Measurements from ENCODE around the gene RPS29.
"Not testable (repeated sequence)": the region's sequence is repeated elsewhere in the genome, so short reads cannot be mapped to it uniquely, and the experiment has no call there.

Gene RPS29

DNA sequence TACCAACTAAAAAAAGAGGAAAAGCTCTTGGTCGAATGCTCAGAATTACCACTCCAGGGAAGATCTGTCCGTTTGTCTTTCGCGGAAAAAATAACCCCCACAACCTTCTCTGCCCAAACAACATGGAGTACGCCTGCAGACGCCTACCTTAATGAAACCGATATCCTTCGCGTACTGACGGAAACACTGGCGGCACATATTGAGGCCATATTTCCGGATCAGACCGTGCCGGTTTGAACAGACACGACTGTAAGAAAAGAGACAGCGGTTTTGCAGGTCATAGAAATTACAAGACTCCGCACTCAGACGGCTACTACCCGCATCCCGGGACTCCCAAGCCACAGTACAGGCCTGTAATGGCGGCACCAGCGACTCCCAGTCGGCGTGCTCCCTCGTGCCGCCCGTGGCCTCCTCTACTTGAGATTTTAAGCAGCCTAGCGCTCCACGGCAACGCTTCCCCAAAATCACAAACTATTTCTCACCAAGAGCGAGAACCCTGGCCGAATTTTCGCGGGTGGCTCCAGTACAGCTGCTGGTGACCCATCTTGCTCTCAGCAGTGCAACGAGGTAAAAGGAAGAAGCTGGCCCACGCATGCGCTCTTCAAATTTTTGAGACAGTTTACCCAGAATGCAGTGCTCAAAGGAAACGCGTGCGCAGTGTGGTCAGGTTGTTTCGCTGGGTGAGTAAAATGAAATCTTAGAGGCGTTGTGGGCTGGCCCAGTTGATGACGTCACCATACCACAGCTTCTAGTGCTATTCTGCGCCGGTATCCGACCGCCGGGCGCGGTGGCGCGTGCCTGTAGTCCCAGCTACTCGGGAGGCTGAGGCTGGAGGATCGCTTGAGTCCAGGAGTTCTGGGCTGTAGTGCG is at the start of gene RPS29:
TSS of gene RPS29 (minus strand) at position 578 of the 870 bp plus-strand sequence. CDS start at position 544, 34 bp downstream.
- peak; percentile 97 for DNase-seq (ENCODE audit: low read depth)

DNA sequence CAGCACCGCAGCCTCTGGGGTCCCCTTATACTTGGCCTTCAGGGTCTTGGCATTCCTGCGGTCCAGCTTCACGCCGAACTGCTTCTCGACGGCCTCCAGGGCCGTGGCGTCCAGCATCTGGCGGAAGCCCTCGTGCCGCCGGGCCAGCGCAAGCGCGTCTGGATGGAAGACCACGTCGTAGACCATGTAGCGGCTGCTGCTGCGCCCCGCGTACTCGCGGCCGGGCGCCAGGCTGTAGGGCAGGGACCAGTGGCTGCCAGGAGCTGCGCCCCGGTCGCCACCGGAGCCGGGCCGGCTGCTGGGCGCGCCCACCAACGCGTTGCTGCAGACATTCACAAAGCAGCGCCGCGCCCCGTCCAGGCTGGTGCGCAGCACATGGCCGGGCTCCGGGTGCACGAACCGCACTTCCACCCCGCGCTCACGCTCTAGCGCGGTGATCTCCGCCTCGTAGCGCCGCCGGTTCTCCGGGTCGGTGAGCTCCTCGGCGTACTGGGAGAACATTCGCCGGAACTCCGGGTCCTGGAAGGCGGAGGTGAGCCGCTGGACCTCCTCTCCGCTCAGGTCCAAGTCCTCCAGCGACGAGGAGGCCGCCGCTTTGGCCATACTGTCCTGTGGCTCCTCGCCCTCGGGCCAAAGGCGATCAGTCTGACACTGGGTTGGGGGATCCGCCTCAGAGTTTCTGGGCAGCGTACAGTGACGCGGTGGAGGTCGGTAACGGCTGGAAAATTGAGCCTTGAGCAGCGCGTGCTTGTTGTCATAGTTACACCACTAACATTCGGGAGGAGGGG is 48.6 kb upstream of the RPS29 start, which contains the start of gene DNAAF2:
TSS of gene DNAAF2 (minus strand) at position 698 of the 788 bp plus-strand sequence. CDS start at position 603, 95 bp downstream.
- peak; percentile 21 for DNase-seq (ENCODE audit: low read depth)

DNA sequence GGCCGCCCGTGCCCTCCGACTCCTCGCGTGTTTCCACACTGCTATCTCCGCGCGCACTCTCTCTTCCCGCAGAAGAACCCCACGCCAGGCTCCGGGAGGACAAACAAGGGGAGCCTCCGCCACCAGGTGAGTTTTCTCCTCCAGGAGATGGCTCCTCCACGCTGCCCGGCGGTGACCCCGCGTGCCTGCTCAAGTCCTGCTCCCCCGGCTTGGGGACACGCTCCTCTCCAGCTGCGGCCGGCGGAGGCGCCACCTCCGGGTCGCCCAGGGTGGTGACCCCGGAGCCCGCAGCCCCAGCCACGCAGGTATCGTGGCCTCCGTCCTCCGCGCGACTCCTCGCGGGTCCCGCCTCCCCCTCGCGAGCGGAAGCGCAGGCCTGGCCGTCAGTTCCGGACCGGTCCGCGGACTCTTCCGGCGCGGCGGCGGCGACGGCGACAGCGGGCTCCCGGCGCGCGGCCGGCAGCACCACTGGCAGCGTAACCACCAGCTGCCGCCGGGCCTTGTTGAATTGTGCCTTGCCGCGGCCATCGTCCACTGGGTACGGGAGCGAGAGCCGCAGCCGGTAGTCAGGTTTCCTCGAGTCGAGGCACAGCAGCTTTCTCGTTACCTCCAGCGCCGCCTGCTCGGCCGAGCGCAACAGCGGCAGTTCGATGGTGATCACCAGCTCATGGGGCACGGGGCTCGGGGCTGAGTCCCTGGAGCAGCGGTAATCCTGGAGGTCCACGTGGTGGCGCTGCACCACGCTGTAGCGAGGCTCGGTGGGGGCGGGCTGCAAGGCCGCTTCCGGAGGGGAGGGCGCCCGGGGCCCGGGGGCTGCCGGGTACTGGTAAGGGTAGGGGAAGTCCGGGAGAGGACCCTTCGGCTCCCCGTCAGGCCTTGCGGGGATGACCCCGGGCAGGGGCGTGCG is 47.7 kb upstream of the RPS29 start:
- peak; percentile 87 for DNase-seq (ENCODE audit: low read depth)

DNA sequence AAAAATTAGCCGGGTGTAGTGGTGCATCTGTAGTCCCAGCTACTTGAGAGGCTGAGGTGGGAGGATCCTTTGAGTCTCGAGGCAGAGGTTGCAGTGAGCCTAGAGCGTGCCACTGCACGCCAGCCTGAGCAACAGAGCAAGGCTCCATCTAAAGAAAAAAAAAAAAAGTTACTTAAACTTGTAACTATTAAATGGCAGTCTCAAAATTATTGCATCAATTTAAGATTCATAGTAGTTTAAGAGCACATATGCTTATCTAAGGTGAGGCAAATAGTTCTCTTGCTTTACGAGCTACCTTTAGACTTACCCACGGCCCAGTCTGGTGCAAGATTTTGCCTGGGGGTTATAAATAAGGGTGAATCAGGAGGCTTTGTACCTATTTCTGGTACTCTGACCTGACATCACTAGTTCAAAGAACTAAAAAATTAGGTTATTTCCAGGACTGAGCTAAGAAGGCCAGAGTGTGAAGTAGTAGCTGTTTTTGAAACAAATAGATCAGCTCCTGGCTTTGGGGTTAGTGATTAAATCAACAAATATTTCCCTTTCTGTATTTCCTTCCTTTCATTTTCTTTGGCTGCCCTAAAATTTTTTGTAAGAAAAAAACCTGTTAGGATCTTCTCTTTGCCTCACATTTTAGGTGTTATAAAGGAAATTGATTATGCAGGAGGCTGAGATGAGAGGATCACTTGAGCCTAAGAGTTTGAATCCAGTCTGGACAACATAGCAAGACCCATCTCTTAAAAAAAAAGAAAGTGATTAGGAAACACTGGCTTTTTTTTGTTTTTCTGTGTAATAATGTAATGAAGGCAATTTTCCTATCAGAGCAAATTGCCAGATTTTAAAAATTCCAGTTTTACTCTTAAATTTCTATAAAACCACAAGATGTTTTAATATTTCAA is 38.0 kb upstream of the RPS29 start:
- no peak for DNase-seq (ENCODE audit: low read depth)

DNA sequence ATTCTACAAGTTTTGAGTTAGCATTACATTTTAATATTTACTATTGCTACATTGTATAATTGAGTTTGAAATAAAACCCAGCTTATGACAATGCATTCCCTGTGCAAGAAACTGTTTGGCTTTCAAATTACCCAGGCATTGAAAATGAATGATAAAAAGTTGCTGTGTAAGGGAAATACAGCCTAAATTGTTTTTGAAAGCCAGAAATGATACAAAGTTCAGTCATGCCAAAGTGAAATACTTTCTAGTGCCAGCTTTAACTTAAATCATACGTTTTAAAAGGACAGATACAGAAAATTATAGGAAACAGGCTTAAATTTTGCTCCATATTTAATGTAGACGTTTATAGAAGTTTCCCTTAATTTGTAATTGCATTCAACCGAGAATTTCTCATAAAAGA is 37.2 kb upstream of the RPS29 start:
- DNase-seq (ENCODE audit: low read depth) = no peak

DNA sequence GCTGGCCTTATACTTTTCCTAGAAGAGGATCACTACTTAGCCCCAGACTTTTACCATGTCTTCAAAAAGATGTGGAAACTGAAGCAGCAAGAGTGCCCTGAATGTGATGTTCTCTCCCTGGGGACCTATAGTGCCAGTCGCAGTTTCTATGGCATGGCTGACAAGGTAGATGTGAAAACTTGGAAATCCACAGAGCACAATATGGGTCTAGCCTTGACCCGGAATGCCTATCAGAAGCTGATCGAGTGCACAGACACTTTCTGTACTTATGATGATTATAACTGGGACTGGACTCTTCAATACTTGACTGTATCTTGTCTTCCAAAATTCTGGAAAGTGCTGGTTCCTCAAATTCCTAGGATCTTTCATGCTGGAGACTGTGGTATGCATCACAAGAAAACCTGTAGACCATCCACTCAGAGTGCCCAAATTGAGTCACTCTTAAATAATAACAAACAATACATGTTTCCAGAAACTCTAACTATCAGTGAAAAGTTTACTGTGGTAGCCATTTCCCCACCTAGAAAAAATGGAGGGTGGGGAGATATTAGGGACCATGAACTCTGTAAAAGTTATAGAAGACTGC is 35.9 kb upstream of the RPS29 start:
- no peak for DNase-seq (ENCODE audit: low read depth)

DNA sequence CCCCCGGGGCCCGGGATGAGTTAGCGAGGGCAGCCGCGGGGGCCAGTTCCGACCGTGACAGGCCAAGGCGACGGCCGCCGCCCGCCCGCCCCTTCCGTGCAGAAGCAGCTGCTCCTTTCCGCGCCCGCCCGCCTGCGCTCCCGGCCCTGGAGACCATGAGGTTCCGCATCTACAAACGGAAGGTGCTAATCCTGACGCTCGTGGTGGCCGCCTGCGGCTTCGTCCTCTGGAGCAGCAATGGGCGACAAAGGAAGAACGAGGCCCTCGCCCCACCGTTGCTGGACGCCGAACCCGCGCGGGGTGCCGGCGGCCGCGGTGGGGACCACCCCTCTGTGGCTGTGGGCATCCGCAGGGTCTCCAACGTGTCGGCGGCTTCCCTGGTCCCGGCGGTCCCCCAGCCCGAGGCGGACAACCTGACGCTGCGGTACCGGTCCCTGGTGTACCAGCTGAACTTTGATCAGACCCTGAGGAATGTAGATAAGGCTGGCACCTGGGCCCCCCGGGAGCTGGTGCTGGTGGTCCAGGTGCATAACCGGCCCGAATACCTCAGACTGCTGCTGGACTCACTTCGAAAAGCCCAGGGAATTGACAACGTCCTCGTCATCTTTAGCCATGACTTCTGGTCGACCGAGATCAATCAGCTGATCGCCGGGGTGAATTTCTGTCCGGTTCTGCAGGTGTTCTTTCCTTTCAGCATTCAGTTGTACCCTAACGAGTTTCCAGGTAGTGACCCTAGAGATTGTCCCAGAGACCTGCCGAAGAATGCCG is 35.1 kb upstream of the RPS29 start:
- DNase-seq (ENCODE audit: low read depth) = peak; percentile 41

DNA sequence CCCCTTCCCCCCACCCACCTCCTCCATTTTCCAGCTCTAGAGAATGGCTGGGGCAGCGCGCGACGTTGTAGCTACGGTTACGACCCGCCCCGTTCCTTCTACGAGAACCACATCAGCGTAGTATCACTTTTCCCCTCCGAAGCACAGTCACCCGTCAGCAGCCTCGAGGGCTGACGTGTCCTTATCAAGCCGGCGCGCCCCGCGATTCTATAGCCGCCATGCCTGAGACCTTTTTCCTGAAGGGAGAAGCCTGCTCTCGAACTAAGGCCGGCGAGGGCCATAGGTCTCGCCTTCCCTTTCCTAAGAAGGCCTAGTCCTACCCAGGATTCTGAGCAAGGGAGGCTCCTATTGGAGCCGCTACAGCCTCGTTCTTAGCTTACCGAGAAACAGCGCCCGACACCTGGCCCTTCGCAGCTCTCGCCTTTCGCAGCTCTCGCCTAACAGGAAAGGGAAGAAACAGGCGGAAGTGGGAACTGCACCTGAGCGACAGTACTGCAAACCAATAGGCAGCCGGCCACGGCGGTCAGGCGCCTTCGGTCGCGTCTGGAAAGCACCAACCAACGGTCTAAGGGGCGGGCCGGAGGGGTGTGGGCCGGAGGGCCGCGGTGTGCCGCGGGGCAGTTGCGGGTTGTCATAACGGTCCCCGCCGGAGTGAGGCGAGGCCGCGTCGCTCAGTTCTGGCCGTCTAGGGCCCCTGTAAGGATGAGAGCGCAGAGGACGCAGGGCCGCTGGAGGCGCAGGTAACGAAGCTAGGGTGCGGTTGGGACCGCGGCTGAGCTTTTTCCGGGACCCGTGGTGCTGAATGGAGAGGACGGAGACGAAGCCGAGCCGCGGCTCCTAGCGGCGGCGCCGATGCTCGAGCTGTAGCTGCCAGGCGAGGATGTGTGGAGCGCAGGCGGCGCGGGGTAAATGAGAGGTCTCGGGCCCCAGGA is 34.3 kb upstream of the RPS29 start, which contains the start of the genes MGAT2 and RPL36AL:
TSS of gene MGAT2 (plus strand) at position 618 of the 932 bp plus-strand sequence. CDS start 470 bp downstream, outside the sequence.
TSS of gene RPL36AL (minus strand) at position 445 of the 932 bp plus-strand sequence. CDS start 1,522 bp downstream, outside the sequence.
- DNase-seq (ENCODE audit: low read depth) = peak; percentile 85

DNA sequence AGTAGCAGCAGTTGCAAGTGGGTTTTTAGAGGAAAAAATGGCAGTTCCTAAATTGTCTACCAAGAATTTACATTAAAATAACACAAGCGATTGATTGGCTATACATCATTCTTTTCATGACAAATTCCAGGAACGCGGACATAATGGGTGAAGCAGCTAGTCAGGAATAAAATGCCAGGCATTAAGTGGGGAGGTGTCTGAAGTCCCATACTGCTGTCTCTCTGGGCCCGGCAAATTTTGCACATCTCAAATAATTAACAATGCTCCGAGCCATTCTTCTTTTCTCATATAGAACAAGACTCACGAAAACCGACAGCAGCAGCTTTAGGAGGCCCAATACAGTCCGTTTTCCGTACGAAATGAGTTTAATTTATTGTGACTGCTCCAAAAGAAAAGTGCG is 33.5 kb upstream of the RPS29 start:
- no peak for DNase-seq (ENCODE audit: low read depth)

DNA sequence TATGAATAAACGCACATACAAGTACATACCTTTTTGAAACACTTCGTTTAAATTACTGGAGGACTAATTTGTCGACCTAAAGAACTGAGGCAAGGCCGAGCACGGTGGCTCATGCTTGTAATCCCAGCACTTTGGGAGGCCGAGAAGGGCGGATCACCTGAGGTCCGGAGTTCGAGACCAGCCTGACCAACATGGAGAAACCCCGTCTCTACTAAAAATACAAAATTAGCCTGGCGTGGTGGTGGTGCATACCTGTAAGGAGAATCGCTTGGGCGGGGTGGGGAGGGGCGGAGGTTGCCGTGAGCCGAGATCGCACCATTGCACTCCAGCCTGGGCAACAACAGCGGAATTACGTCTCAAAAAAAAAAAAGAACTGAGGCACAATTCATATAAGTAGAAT is 33.1 kb upstream of the RPS29 start:
- not testable (repeated sequence) for DNase-seq (ENCODE audit: low read depth)

DNA sequence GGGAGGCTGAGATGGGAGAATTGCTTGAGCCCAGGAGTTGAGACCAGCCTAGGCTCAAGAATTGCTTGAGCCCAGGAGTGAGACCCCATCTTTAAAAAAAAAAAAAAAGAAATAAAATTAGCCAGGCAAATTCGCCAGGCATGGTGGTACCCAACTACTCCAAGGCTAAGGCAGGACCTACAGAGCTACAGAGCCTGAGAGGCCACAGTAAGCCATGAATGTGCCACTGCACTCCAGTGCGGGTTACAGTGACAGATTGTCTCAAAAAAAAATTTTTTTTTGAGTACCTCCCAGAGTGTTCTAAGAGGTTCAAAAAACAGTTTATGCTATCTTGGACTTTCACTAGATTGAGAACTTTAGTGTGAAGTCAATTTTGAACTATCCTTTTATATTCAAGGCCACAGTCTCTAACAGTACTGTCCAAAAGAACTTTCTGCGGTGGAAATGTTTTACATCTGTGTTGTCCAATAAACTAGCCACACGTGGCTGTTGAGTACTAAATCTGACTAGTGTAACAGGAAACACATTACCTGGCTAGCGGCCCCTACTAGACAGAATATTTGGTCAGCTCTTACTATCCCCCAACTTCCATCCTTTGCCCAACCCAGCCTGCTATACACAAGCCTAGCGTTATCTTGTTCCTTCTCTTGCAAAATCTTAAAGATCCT is 31.8 kb upstream of the RPS29 start:
- no peak for DNase-seq (ENCODE audit: low read depth)

DNA sequence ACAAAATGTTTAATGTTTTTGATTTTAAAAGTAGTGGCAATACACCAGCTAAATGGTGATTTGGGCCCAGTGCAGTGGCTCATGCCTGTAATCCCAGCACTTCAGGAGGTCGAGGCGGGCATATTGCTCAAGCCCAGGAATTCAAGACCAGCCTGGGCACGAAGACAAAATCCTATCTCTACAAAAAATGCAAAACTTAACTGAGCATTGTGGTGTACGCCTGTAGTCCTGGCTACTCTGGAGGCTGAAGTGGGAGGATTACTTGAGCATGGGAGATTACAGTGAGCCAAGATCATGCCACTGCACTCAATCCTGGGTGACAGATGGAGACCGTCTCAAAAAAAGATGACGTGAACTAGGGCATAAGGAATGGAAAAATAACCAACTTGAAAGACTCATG is 29.6 kb upstream of the RPS29 start:
- no peak for DNase-seq (ENCODE audit: low read depth)

DNA sequence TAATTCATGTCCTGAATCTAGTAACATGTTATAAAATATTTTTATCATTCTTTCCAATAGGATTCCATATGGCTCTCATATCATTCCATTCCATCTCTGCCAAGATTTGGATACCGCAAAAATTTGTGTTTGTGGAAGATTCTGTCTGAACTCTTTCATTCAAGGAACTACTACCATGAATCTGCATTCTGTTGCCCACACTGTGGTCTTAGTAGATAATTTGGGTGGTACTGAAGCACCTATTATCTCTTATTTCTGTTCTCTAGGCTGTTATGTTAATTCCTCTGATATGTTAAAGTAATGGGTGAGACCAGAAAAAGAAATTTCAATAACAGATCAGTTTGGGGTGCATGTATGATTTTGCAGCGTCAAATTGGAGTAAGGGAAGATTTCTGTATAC is 28.0 kb upstream of the RPS29 start:
- DNase-seq (ENCODE audit: low read depth) = no peak

DNA sequence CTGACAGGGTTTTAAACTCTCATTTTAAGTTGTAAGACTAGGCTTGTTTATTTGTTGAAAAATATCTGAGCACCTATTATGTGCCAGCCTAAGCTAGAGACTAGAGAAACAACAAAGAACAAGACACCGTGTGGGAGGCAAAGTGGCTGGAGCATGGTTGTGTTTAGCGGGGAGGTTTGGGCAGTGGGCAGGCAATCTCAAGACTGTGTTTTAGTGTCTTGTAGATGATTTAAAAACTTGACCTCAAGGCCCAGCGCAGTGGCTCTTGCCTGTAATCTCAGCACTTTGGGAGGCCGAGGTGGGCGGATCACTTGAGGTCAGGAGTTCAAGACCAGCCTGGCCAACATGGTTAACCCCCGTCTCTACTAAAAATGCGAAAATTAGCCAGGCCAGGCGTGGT is 26.5 kb upstream of the RPS29 start:
- no peak for DNase-seq (ENCODE audit: low read depth)

DNA sequence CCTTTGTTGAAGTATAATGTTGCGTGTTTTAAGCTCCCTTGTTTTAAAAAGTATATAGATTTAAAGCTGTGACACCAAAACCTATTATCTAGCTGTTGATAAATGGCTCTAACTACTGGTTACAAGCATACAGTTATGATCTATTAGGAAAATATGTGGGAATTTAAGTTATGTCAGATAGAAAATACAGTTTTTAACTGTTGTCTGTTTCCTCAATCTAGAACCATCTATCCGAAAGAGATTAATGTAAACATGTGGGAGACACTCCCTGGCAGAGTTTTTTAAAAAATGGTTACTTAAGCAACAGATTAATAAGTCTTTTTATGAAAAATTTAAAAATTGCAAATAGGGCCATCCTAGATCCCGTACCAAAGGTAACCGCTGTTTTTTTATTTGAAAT is 26.1 kb upstream of the RPS29 start:
- DNase-seq (ENCODE audit: low read depth) = no peak

DNA sequence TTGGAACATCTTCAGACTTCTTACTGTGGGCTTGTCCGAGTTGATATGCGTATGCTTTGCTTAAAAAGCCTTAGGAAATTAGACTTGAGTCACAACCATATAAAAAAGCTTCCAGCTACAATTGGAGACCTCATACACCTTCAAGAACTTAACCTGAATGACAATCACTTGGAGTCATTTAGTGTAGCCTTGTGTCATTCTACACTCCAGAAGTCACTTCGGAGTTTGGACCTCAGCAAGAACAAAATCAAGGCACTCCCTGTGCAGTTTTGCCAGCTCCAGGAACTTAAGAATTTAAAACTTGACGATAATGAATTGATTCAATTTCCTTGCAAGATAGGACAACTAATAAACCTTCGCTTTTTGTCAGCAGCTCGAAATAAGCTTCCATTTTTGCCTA is 21.4 kb upstream of the RPS29 start:
- no peak for DNase-seq (ENCODE audit: low read depth)

DNA sequence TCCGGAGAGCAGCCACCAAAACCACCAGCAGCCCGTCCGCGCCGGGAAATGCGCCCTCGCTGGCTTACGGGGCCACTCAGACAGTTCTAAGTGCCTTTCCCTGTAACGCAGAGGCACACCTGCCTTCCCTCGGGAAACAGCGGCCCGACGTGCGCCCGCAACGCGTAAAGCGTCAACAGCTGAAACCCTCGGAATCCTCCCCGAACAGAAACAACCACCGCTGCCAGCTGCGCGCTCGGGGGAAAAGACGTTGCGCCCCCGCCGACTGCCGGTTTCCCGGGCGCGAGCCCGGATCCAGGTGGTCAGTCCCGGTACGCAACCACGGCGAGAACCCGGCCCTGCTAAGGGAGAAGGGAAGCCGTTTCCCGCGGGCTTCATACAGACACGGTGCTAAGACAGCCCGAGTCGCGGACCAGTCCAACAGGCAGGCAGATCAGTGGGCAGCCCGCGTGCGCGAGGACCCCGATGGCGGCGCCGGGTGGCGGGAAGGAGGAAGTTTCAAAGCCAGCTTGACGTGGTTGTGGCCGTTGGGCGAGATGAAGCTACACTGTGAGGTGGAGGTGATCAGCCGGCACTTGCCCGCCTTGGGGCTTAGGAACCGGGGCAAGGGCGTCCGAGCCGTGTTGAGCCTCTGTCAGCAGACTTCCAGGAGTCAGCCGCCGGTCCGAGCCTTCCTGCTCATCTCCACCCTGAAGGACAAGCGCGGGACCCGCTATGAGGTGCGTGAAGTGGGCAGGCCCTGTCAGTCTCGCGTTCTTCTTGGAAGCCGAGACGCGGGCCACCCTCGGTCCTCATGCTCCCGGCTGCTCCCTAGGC is 12.5 kb upstream of the RPS29 start, which contains the start of gene LRR1:
TSS of gene LRR1 (plus strand) at position 456 of the 816 bp plus-strand sequence. CDS start at position 537, 81 bp downstream.
- DNase-seq (ENCODE audit: low read depth) = peak; percentile 74
